ENCODE measurements around the gene POU2AF1. TPM values are rescaled to one million over a fixed set of nuclear protein-coding genes. Genes with fewer than 3 reads are reported as not detected.

POU2AF1 gene
- total and polyA plus RNA-seq, 2 of the 8 experiments (the other 6 are each of a cell fraction or from before 2014, with no cell fraction given), result not detected

- TF ChIP-seq ATF2 (IDR thresholded peaks at IDR 0.05; ENCODE audit: low read length), result no peak
- no peak for TF ChIP-seq CTBP2 (IDR thresholded peaks at IDR 0.05; ENCODE audit: borderline replicate concordance, insufficient read depth, insufficient read length, low read length)
These were observed 27.6 kb downstream of the POU2AF1 start (continued) for GRCh38 chr11:111351374-111352055.

All from H1 (cell line).